AG04450 (cell line): ENCODE measurements around the gene OPCML. TPM values are rescaled to one million over a fixed set of nuclear protein-coding genes. Genes with fewer than 3 reads are reported as not detected.
A peak's percentile ranks its signal among the peaks of the same experiment; 100 is the strongest.

Experiments
- CTCF ChIA-PET: fragments of 300-600, 350-600 bp; formaldehyde crosslinking; extraction: SDS; loops from one replicate; lab custom pipeline; 2022; ENCODE audit warnings: antibody characterized with exemption, inconsistent platforms; lab: Charles Lee
- POLR2A ChIA-PET: fragments of 350-600 bp; formaldehyde crosslinking; extraction: SDS; loops from one replicate; lab custom pipeline; 2021; ENCODE audit warnings: antibody characterized with exemption, inconsistent platforms; lab: Yijun Ruan, JAX
- DNase-seq: peaks from one replicate; pipeline ENCODE4 v3.0.0-alpha.2; 2011; ENCODE audit warnings: low read depth, low spot score
- H3K27ac ChIP-seq: one replicate; pipeline ENCODE4 v1.5.1; 2012; ENCODE audit warnings: low read depth, low read length, control low read depth
- H3K27me3 ChIP-seq: one replicate; pipeline ENCODE4 v1.6.0; 2012; ENCODE audit warnings: low read length; ENCODE audit not compliant: control insufficient read depth, insufficient read depth
- H3K4me3 ChIP-seq: 2 replicates; pipeline ENCODE4 v1.5.1; 2011; ENCODE audit warnings: mild to moderate bottlenecking, low read depth, low read length, control low read depth
- H3K9me3 ChIP-seq: 2 replicates; pipeline ENCODE4 v1.5.1; 2012; ENCODE audit warnings: low read length; ENCODE audit not compliant: control insufficient read depth, insufficient read depth
- CTCF ChIP-seq: IDR thresholded peaks from 2 replicates; pipeline ENCODE4 v1.5.1; 2011; ENCODE audit warnings: low read depth, low read length, control low read depth, inconsistent platforms
- polyA plus RNA-seq: library from polyadenylated mRNA; depleted of rRNA; stranded (reverse); fragments of >200 nt; gene quantifications from 2 replicates; pipeline ENCODE4 v1.2.3, GENCODE V29; 2011

OPCML gene
- polyA plus RNA-seq, 1 experiment = 1.1 TPM

- peaks cover 12% of the 10 kb centered on the region for H3K27me3 ChIP-seq
- ChIA-PET CTCF (interaction anchor here (1.7 kb wide), 1 partner anchor 16 kb away, joined by 5 read pairs; no protein-coding TSS in a partner anchor), POLR2A (no interaction called here)
- no peak overlapping the region for H3K4me3 ChIP-seq
- H3K9me3 ChIP-seq = peaks cover 4% of the 10 kb centered on the region; the same call in 1 of the 2 replicates
- H3K27ac ChIP-seq = no peak overlapping the region
- DNase-seq = no peak
- no peak for TF ChIP-seq CTCF
These were observed 451.3 kb downstream of the OPCML start for GRCh38 chr11:133081020-133081419.

- DNase-seq = no peak
- no peak overlapping the region for H3K4me3 ChIP-seq
- POLR2A ChIA-PET = no interaction called here
- CTCF ChIA-PET = interaction anchor here (1.1 to 2.3 kb wide), 4 partner anchors 9 to 88 kb away, joined by 3 to 14 read pairs (median 4); no protein-coding TSS in a partner anchor
- peaks cover 4% of the 10 kb centered on the region; the same call in 1 of the 2 replicates for H3K9me3 ChIP-seq
- TF ChIP-seq CTCF = peak; percentile 69
- no peak overlapping the region for H3K27ac ChIP-seq
- H3K27me3 ChIP-seq = peaks cover 12% of the 10 kb centered on the region
These were observed 453.5 kb downstream of the OPCML start for GRCh38 chr11:133078591-133079404.

- Histone ChIP-seq H3K27ac (no peak overlapping the region), H3K4me3 (no peak overlapping the region), H3K9me3 (peaks cover 4% of the 10 kb centered on the region; the same call in 1 of the 2 replicates), H3K27me3 (peaks cover 12% of the 10 kb centered on the region)
- no peak for TF ChIP-seq CTCF
- CTCF ChIA-PET = interaction anchor here (1.1 to 2.3 kb wide), 3 partner anchors 9 to 89 kb away, joined by 3 to 14 read pairs (median 5); no protein-coding TSS in a partner anchor
- POLR2A ChIA-PET = no interaction called here
- DNase-seq = no peak
These were observed 454.3 kb downstream of the OPCML start for GRCh38 chr11:133078012-133078411.

GRCh38 chr11:133075351-133075750 lies 456.9 kb downstream of the OPCML start:
- no peak for DNase-seq
- TF ChIP-seq CTCF = no peak
- ChIA-PET POLR2A (no interaction called here), CTCF (no interaction called here)
- Histone ChIP-seq H3K27ac (no peak overlapping the region), H3K9me3 (no peaks in the 10 kb centered on the region), H3K4me3 (no peak overlapping the region), H3K27me3 (peaks cover 8% of the 10 kb centered on the region)

- CTCF ChIA-PET = interaction anchor here (1.4 to 2.2 kb wide), 3 partner anchors 9 to 11 kb away, joined by 4 to 12 read pairs (median 9); no protein-coding TSS in a partner anchor
- H3K27me3 ChIP-seq = peaks cover 3% of the 10 kb centered on the region
- H3K4me3 ChIP-seq = no peak overlapping the region
- DNase-seq = no peak
- POLR2A ChIA-PET = no interaction called here
- H3K9me3 ChIP-seq = no peaks in the 10 kb centered on the region
- TF ChIP-seq CTCF = no peak
- no peak overlapping the region for H3K27ac ChIP-seq
These were observed 459.3 kb downstream of the OPCML start for GRCh38 chr11:133072858-133073582.
